Activated B cell treated with CpG ODN at 0.5 μM for 24 hours (primary cell): Measurements from ENCODE around the gene NXT1. TPM values are rescaled to one million over a fixed set of nuclear protein-coding genes. Genes with fewer than 3 reads are reported as not detected.
"Not testable (repeated sequence)": the region's sequence is repeated elsewhere in the genome, so short reads cannot be mapped to it uniquely, and the experiment has no call there.

Source experiments
- ATAC-seq: fragments of 200-7000 bp; cut with Tn5 transposase; one replicate; pipeline ENCODE4 v1.10.0; 2021; ENCODE audit warnings: low read depth, mild to moderate bottlenecking, moderate library complexity
- CTCF ChIA-PET: fragments of 350-600 bp; sonication (Branson Sonifier 250); formaldehyde crosslinking; loops from one replicate; lab custom pipeline; 2021; ENCODE audit warnings: antibody characterized with exemption; lab: Charles Lee
- POLR2A ChIA-PET: fragments of 350-600 bp; sonication (Branson Sonifier 250); formaldehyde crosslinking; loops from one replicate; lab custom pipeline; 2021; ENCODE audit warnings: antibody characterized with exemption; lab: Charles Lee
- DNase-seq: peaks from one replicate; pipeline ENCODE4 v3.0.0; 2022
- H3K27ac Mint-ChIP-seq: one replicate; pipeline ENCODE4 v1.8.0; 2020; ENCODE audit warnings: mixed read lengths
- H3K27me3 Mint-ChIP-seq: one replicate; pipeline ENCODE4 v1.8.0; 2021; ENCODE audit warnings: mixed read lengths
- H3K36me3 Mint-ChIP-seq: one replicate; pipeline ENCODE4 v1.8.0; 2021; ENCODE audit warnings: low read depth, mixed read lengths
- H3K4me1 Mint-ChIP-seq: one replicate; pipeline ENCODE4 v1.8.0; 2021; ENCODE audit warnings: mixed read lengths
- H3K4me3 Mint-ChIP-seq: one replicate; pipeline ENCODE4 v1.8.0; 2020; ENCODE audit warnings: mild to moderate bottlenecking, mixed read lengths
- H3K9me3 Mint-ChIP-seq: one replicate; pipeline ENCODE4 v1.8.0; 2020; ENCODE audit warnings: mixed read lengths
- intact Hi-C: fragments of 100-400 bp; cut with micrococcal nuclease; formaldehyde crosslinking; loops from one replicate; pipeline ENCODE4 v1.15.1; 2024
- total RNA-seq: library from RNA; stranded (reverse); gene quantifications from 2 replicates; pipeline ENCODE4 v1.2.3, GENCODE V29; 2022
- TF ChIP-seq, protein P1 (sequence below): fragments of 200-600 bp; IDR thresholded peaks from one replicate; pipeline ENCODE4 v1.8.0; 2022; ENCODE audit warnings: antibody characterized with exemption, mild to moderate bottlenecking

Gene NXT1
- total RNA-seq, 1 donor from 2014 or later = 28.8 TPM

- POLR2A ChIA-PET = no interaction called here
- Mint-ChIP-seq H3K36me3 (no peaks in the 10 kb centered on the region), H3K27me3 (no peaks in the 10 kb centered on the region), H3K4me3 (no peak overlapping the region), H3K9me3 (no peaks in the 10 kb centered on the region), H3K27ac (no peak overlapping the region), H3K4me1 (no peaks in the 10 kb centered on the region)
- CTCF ChIA-PET = no interaction called here
- intact Hi-C loops = no loop called here
- DNase-seq (no peak), ATAC-seq (no peak)
- TF ChIP-seq, protein P1, sequence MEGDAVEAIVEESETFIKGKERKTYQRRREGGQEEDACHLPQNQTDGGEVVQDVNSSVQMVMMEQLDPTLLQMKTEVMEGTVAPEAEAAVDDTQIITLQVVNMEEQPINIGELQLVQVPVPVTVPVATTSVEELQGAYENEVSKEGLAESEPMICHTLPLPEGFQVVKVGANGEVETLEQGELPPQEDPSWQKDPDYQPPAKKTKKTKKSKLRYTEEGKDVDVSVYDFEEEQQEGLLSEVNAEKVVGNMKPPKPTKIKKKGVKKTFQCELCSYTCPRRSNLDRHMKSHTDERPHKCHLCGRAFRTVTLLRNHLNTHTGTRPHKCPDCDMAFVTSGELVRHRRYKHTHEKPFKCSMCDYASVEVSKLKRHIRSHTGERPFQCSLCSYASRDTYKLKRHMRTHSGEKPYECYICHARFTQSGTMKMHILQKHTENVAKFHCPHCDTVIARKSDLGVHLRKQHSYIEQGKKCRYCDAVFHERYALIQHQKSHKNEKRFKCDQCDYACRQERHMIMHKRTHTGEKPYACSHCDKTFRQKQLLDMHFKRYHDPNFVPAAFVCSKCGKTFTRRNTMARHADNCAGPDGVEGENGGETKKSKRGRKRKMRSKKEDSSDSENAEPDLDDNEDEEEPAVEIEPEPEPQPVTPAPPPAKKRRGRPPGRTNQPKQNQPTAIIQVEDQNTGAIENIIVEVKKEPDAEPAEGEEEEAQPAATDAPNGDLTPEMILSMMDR = no peak
Measured at GRCh38 chr20:23304616-23305015, 46.0 kb upstream of the NXT1 start.

DNA sequence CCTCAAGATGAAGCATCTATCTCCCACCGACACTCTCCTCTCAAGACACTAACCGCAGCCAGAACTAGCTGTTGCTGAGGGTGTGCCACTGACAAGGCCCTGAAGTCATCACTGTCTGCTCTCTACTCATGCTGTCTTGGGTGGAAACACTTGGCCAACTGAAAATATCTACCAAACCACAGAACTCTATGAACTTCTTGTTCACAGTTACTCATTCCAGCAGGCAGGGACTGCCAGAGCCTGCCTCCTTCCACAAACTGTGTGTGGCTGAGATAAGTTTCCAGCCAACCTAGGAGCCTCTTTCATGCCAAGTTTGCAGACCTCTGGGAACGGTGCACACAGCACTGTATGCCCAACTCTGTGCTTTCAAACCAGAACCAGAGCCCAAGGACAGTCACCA is 45.5 kb upstream of the NXT1 start:
- Mint-ChIP-seq H3K27ac (no peak overlapping the region), H3K4me3 (no peak overlapping the region), H3K36me3 (no peaks in the 10 kb centered on the region), H3K4me1 (no peaks in the 10 kb centered on the region), H3K9me3 (no peaks in the 10 kb centered on the region), H3K27me3 (no peaks in the 10 kb centered on the region)
- ChIA-PET CTCF (no interaction called here), POLR2A (no interaction called here)
- DNase-seq (no peak), ATAC-seq (no peak)
- intact Hi-C loops = no loop called here
- TF ChIP-seq, protein P1 = no peak

GRCh38 chr20:23307393-23307792 is 43.2 kb upstream of the NXT1 start:
- H3K4me1 Mint-ChIP-seq, H3K9me3 Mint-ChIP-seq, H3K27me3 Mint-ChIP-seq, H3K4me3 Mint-ChIP-seq, H3K27ac Mint-ChIP-seq, POLR2A ChIA-PET, DNase-seq, H3K36me3 Mint-ChIP-seq, CTCF ChIA-PET, intact Hi-C loops, ATAC-seq: not testable (repeated sequence)

- H3K4me3 Mint-ChIP-seq = no peak overlapping the region
- H3K27me3 Mint-ChIP-seq = peaks cover 2% of the 10 kb centered on the region
- intact Hi-C loops = no loop called here
- no peak for ATAC-seq
- no peaks in the 10 kb centered on the region for H3K9me3 Mint-ChIP-seq
- H3K27ac Mint-ChIP-seq = no peak overlapping the region
- no peaks in the 10 kb centered on the region for H3K36me3 Mint-ChIP-seq
- no peak for DNase-seq
- ChIA-PET CTCF (no interaction called here), POLR2A (no interaction called here)
- H3K4me1 Mint-ChIP-seq = no peaks in the 10 kb centered on the region
- TF ChIP-seq, protein P1 = no peak
Measured at GRCh38 chr20:23308024-23308423, 42.6 kb upstream of the NXT1 start.

GRCh38 chr20:23308908-23309307 is 41.7 kb upstream of the NXT1 start:
- Mint-ChIP-seq H3K27me3 (peaks cover 2% of the 10 kb centered on the region), H3K36me3 (no peaks in the 10 kb centered on the region), H3K27ac (no peak overlapping the region), H3K4me3 (no peak overlapping the region), H3K9me3 (no peaks in the 10 kb centered on the region), H3K4me1 (no peaks in the 10 kb centered on the region)
- ATAC-seq = no peak
- ChIA-PET CTCF (interaction anchor here (0.8 kb wide), 1 partner anchor 236 kb away, joined by 3 read pairs; no protein-coding TSS in a partner anchor), POLR2A (no interaction called here)
- TF ChIP-seq, protein P1 = no peak
- no peak for DNase-seq
- intact Hi-C loops = no loop called here

DNA sequence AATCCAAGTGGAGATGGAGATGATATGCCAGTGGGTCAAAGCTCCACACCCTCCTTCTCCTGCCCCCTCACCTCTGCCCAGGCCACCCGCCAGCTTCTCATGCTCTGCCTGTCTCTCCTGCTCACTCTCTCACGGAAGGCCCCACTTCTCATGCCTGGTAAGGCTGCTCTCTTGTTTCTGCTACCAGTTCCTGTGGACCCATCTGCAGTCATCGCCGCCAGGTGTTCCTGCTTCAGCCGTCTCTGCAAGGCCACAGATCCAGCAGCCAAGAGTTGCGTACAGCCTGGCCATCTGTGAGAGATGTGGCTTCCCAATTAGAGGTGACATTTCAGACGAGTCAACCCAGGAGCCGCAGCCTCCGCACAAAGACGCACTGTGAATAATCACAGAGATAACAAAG is 40.8 kb upstream of the NXT1 start:
- intact Hi-C loops = no loop called here
- Mint-ChIP-seq H3K27me3 (peaks cover 2% of the 10 kb centered on the region), H3K4me3 (no peak overlapping the region), H3K36me3 (no peaks in the 10 kb centered on the region), H3K9me3 (no peaks in the 10 kb centered on the region), H3K4me1 (no peaks in the 10 kb centered on the region), H3K27ac (no peak overlapping the region)
- TF ChIP-seq, protein P1 = no peak
- POLR2A ChIA-PET = no interaction called here
- ATAC-seq (no peak), DNase-seq (no peak)
- CTCF ChIA-PET = interaction anchor here (0.8 kb wide), 1 partner anchor 237 kb away, joined by 3 read pairs; no protein-coding TSS in a partner anchor
